Motor neuron (in vitro differentiated cells): ENCODE measurements around the gene MAN1C1. TPM values are rescaled to one million over a fixed set of nuclear protein-coding genes. Genes with fewer than 3 reads are reported as not detected.

Experiments used
- ATAC-seq, 8 experiments: fragments of 200-7000 bp; cut with Tn5 transposase; replicated peaks in 6 of 8; 2 replicates each; pipeline ENCODE4 v1.8.0; 2021; ENCODE audit warnings: mild to moderate bottlenecking in 8 of 8, moderate library complexity in 8 of 8
- H3K27ac ChIP-seq, 2 donors: fragments of 250-450 bp; sonication (Bioruptor Pico); 2 replicates each; pipeline ENCODE4 v1.9.0; 2021; ENCODE audit warnings: antibody characterized with exemption in 2 of 2, mild to moderate bottlenecking in 2 of 2, moderate library complexity in 1 of 2
- H3K4me1 ChIP-seq, 2 donors: fragments of 250-450 bp; sonication (Bioruptor Pico); replicated peaks in 1 of 2; 2 replicates each; pipeline ENCODE4 v1.6.1; 2021; ENCODE audit warnings: antibody characterized with exemption in 2 of 2, mild to moderate bottlenecking in 2 of 2, moderate library complexity in 1 of 2
- H3K4me3 ChIP-seq, 5 donors: fragments of 250-450 bp; sonication (Bioruptor Pico); 2 replicates each; pipeline ENCODE4 v1.9.0; 2021; ENCODE audit warnings: antibody characterized with exemption in 5 of 5, mild to moderate bottlenecking in 5 of 5, moderate library complexity in 4 of 5
- WGBS, 10 experiments: fragments of 450-650 bp; shearing (Covaris generic); methylation state at CpG; one replicate each; pipeline ENCODE4 v1.0.0; 2022; 5-methylcytosine and 5-hydroxymethylcytosine counted together
- in situ Hi-C, 9 experiments: fragments of 400-800 bp; cut with MboI; loops; one replicate each; pipeline ENCODE4 v1.15.0; 2021; ENCODE audit warnings: low sequenced_read_pairs in 9 of 9, low pct_unique_long_range_greater_than_20kb in 2 of 9; ENCODE audit not compliant: unreplicated experiment in 9 of 9
- total RNA-seq, 8 experiments: library from RNA; unstranded; fragments of 300-600 nt; gene quantifications; 2 replicates each; pipeline versions ENCODE4 v1.2.3 to v1.2.4, GENCODE V29; 2022

Gene MAN1C1
- total RNA-seq, 8 experiments from 2014 or later = 1.2 to 67.4 (median 5.7) TPM

DNA sequence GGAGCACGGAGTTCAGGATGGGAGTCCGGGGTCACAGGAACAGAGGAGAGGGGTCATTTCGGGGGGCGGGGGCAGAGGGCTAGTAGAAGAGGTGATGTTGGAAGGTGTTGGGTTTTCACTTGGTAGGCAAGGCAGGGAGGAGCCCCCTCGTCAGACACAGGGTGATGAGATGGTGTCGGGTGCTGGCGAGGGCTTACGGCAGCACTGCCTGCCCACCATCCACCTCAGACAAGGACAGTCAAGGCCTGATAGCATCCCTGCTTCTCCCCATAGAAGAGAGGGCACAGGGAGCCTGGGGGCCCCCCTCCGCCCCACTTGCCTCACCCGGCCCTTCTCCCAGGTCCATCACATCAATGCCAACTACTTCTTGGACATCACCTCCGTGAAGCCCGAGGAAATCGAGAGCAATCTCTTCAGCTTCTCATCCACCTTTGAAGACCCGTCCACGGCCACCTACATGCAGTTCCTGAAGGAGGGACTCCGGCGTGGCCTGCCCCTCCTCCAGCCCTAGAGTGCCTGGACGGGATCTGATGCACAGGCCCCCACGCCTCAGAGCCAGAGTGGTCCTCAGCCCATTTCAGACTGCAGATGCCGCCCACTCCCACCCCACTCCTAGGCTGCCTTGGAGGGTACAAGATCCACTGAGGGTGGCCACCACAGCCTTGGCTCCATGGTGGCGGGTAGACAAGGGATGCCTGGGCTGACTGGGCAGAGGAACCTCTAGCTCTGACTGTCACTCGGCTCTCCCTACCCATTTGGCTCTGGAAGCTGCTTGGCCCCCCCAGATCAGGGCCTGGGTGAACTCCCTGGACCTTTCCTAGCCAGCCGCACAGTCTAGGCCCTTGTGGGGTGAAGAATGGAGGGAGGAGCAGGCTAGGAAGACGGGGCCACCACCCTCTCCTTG lies 198.9 kb downstream of the MAN1C1 start:
- no peak overlapping the region for H3K27ac ChIP-seq
- 80 to 100% (median 95%) methylated on average over 1 to 7 of the region's 24 CpGs; no CpG with 5 or more reads in 5 of the 10 experiments for WGBS, 10 experiments
- H3K4me1 ChIP-seq = peaks cover 8 to 12% of the 10 kb centered on the region in 2 donors
- ATAC-seq = no peak
- no peak overlapping the region for H3K4me3 ChIP-seq
- in situ Hi-C loops = loop anchor here in 4 of 9 experiments (25.0 kb wide), 2 partner anchors 203 to 578 kb away; partner anchors contain the start of genes MAN1C1 (in 2 of the 4), RSRP1 (in 2 of the 4) and SYF2 (in 2 of the 4)

DNA sequence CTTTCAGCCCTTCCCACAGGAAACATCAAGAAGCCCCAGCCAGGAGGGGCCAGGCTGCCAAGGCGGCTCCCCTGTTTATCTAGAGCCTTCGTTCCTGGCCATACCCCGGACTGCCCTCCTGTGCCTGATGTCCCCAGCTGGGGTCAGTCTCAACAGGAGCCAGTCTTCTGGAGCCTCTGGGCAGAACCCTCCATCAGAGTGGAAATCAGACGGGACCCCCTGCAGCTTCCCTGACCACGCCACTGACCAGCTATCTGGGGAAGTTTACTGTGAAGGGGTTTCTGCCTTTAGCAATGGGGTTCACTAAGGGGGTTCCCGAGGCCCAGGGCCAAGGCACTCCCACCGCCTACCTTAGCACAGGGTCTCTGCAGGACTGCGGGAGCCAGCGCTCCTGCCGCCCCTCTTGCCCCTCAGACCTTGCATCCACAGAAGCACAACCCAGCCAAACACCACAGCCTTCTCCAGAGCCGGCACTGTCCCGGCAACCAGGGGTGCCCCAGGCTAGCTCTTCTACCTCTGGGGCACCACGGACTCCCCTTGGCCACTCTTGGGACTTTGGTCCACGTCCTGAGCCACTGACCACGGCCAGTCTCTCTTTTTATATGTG lies 199.6 kb downstream of the MAN1C1 start:
- Histone ChIP-seq H3K4me1 (peaks cover 8 to 10% of the 10 kb centered on the region in 2 donors), H3K4me3 (no peak overlapping the region), H3K27ac (no peak overlapping the region)
- ATAC-seq = no peak
- WGBS, 10 experiments = 40 to 97% (median 85%) methylated on average over 1 to 14 of the region's 15 CpGs; no CpG with 5 or more reads in 3 of the 10 experiments
- in situ Hi-C loops = loop anchor here in 4 of 9 experiments (25.0 kb wide), 2 partner anchors 204 to 579 kb away; partner anchors contain the start of genes MAN1C1 (in 2 of the 4), RSRP1 (in 2 of the 4) and SYF2 (in 2 of the 4)

GRCh38 chr1:25817840-25818501 lies 201.4 kb downstream of the MAN1C1 start:
- no peak for ATAC-seq
- in situ Hi-C loops = loop anchor here in 4 of 9 experiments (25.0 kb wide), 2 partner anchors 206 to 581 kb away; partner anchors contain the start of genes MAN1C1 (in 2 of the 4), RSRP1 (in 2 of the 4) and SYF2 (in 2 of the 4)

DNA sequence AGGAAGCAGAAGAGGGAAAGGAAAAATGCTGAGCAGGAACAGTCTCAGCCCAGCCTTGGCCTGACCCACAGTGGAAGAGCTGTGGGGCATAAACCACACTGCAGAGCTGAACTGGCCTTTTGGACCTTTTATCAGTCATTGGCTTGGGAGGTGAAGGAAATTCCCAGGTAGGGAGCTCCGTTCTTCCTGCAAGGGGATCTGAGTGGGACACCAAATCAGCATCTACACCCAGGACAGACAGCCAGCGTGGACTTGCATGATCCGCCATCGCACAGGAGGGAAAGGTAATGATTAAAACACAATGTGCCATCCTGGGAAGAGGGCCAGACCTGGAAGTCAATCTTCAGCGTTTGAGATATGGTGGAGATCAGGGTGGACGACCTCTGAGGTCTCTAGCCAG lies 202.0 kb downstream of the MAN1C1 start:
- WGBS, 10 experiments = 0 to 88% (median 80%) methylated on average over 1 to 6 of the region's 6 CpGs; no CpG with 5 or more reads in 2 of the 10 experiments
- Histone ChIP-seq H3K27ac (peak overlapping the region in 1 of 2 donors; percentile 90), H3K4me1 (peaks cover 14 to 16% of the 10 kb centered on the region in 2 donors), H3K4me3 (peak overlapping the region; percentile 62 to 99 (median 64))
- ATAC-seq = no peak
- in situ Hi-C loops = loop anchor here in 4 of 9 experiments (25.0 kb wide), 2 partner anchors 206 to 581 kb away; partner anchors contain the start of genes MAN1C1 (in 2 of the 4), RSRP1 (in 2 of the 4) and SYF2 (in 2 of the 4)

More at GRCh38 chr1:25817840-25818501, 201.4 kb downstream of the MAN1C1 start:
- 52 to 80% (median 61%) methylated on average over 1 to 7 of the region's 8 CpGs; no CpG with 5 or more reads in 4 of the 10 experiments for WGBS, 10 experiments
- H3K4me3 ChIP-seq = no peak overlapping the region
- H3K4me1 ChIP-seq = peaks cover 14 to 16% of the 10 kb centered on the region in 2 donors
- H3K27ac ChIP-seq = no peak overlapping the region

- peak; percentile 73 to 93 (median 89) for ATAC-seq
- Histone ChIP-seq H3K27ac (peak within 1 kb of the TSS; percentile 85 to 90), H3K4me3 (peak within 1 kb of the TSS; percentile 62 to 99 (median 64)), H3K4me1 (peaks cover 14 to 16% of the 10 kb centered on the region in 2 donors)
- WGBS, 10 experiments = 0 to 13% (median 1%) methylated on average over 1 to 15 of the region's 64 CpGs; no CpG with 5 or more reads in 3 of the 10 experiments
- in situ Hi-C loops = loop anchor here in 4 of 9 experiments (25.0 kb wide), 2 partner anchors 207 to 582 kb away; partner anchors contain the start of genes MAN1C1 (in 2 of the 4), RSRP1 (in 2 of the 4) and SYF2 (in 2 of the 4)
Measured at GRCh38 chr1:25819491-25820246, 203.1 kb downstream of the MAN1C1 start, which contains the start of gene MTFR1L. TSS of gene MTFR1L (plus strand) at chr1:25819954. CDS start at chr1:25823105, 3,151 bp downstream.

- peak overlapping the region; percentile 85 to 90 for H3K27ac ChIP-seq
- H3K4me3 ChIP-seq = peak overlapping the region; percentile 62 to 99 (median 64)
- WGBS, 10 experiments = 0 to 20% (median 1%) methylated on average over 1 to 38 of the region's 67 CpGs; no CpG with 5 or more reads in 3 of the 10 experiments
- in situ Hi-C loops = loop anchor here in 4 of 9 experiments (25.0 kb wide), 2 partner anchors 208 to 583 kb away; partner anchors contain the start of genes MAN1C1 (in 2 of the 4), RSRP1 (in 2 of the 4) and SYF2 (in 2 of the 4)
- peaks cover 14 to 16% of the 10 kb centered on the region in 2 donors for H3K4me1 ChIP-seq
- ATAC-seq = peak; percentile 51 to 64 (median 58)
Measured at GRCh38 chr1:25820247-25821111, 203.9 kb downstream of the MAN1C1 start.

DNA sequence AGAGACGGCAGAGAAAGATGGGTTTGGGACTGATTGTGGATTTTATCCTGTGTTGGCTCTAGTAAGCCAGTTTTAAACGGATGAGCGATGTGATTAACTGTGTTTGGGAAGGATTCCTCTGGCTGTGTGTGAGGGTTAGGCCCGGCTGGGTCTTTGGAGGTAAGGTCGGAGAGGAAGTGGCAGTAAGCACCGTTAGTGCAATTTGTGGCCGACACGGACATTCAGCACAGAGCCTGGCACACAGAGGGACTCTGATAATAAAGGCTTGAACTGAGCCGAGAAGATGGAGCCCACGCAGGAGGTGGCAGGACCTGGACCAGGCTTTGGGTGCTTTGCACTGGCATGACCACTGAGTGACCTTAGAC lies 204.5 kb downstream of the MAN1C1 start:
- Histone ChIP-seq H3K4me1 (peaks cover 14 to 16% of the 10 kb centered on the region in 2 donors), H3K4me3 (peak overlapping the region; percentile 62 to 99 (median 64)), H3K27ac (peak overlapping the region; percentile 85 to 90)
- no peak for ATAC-seq
- in situ Hi-C loops = loop anchor here in 4 of 9 experiments (25.0 kb wide), 2 partner anchors 209 to 584 kb away; partner anchors contain the start of genes MAN1C1 (in 2 of the 4), RSRP1 (in 2 of the 4) and SYF2 (in 2 of the 4)
- 11 to 61% (median 22%) methylated on average over 1 to 10 of the region's 10 CpGs; no CpG with 5 or more reads in 2 of the 10 experiments for WGBS, 10 experiments

- in situ Hi-C loops = loop anchor here in 4 of 9 experiments (25.0 kb wide), 2 partner anchors 209 to 584 kb away; partner anchors contain the start of genes MAN1C1 (in 2 of the 4), RSRP1 (in 2 of the 4) and SYF2 (in 2 of the 4)
- Histone ChIP-seq H3K4me3 (peak overlapping the region in 2 of 5 donors; percentile 62 to 64), H3K4me1 (peaks cover 14 to 16% of the 10 kb centered on the region in 2 donors), H3K27ac (no peak overlapping the region)
- 54 to 89% (median 78%) methylated on average over 1 to 5 of the region's 5 CpGs; no CpG with 5 or more reads in 2 of the 10 experiments for WGBS, 10 experiments
- ATAC-seq = no peak
Measured at GRCh38 chr1:25821630-25822091, 205.1 kb downstream of the MAN1C1 start.

DNA sequence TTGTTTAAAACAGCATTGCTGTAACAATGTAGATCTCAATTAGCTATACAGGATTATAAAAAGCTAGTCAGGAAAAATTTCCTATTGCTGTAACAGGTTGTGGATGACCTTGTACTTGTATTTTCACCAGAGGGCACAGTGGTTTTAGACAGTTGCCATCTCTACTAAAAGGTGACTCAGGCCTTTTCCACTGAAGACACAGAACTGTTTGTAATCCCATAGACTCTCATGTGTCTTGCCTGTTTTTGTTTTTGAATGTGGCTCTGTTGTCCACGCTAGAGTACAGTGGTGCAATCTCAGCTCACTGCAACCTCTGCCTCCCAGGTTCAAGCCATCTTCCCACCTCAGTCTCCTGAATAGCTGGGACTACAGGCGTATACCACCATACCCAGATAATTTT lies 209.0 kb downstream of the MAN1C1 start:
- Histone ChIP-seq H3K27ac (no peak overlapping the region), H3K4me1 (peaks cover 8% of the 10 kb centered on the region in 2 donors), H3K4me3 (no peak overlapping the region)
- WGBS, 10 experiments = 60 to 100% (median 90%) methylated on average over 1 to 2 of the region's 2 CpGs; no CpG with 5 or more reads in 4 of the 10 experiments
- no peak for ATAC-seq
- in situ Hi-C loops = no loop called here

- no peak overlapping the region for H3K27ac ChIP-seq
- peaks cover 2% of the 10 kb centered on the region in 2 donors for H3K4me1 ChIP-seq
- no peak overlapping the region for H3K4me3 ChIP-seq
- 94 to 100% (median 100%) methylated on average over 1 to 10 of the region's 10 CpGs; no CpG with 5 or more reads in 5 of the 10 experiments for WGBS, 10 experiments
- in situ Hi-C loops = no loop called here
- no peak for ATAC-seq
Measured at GRCh38 chr1:25826571-25826970, 210.0 kb downstream of the MAN1C1 start.
